Suprapubic skin (tissue), 4 donors: ENCODE measurements around the gene CCDC136. TPM values are rescaled to one million over a fixed set of nuclear protein-coding genes. Genes with fewer than 3 reads are reported as not detected.

Experiments used
- DNase-seq, 2 donors: peaks; one replicate each; pipeline ENCODE4 v3.0.0-alpha.2; 2019; ENCODE audit warnings: low spot score in 2 of 2
- H3K27ac ChIP-seq: fragments of 200-600 bp; sonication (generic); one replicate; pipeline ENCODE4 v1.5.1; 2019
- H3K27me3 ChIP-seq: fragments of 200-600 bp; sonication (generic); one replicate; pipeline ENCODE4 v1.5.1; 2019
- H3K36me3 ChIP-seq: fragments of 200-600 bp; sonication (generic); one replicate; pipeline ENCODE4 v1.5.1; 2019
- H3K4me1 ChIP-seq: fragments of 200-600 bp; sonication (generic); one replicate; pipeline ENCODE4 v1.5.1; 2019
- H3K4me3 ChIP-seq: fragments of 200-600 bp; sonication (generic); one replicate; pipeline ENCODE4 v1.5.1; 2019; ENCODE audit warnings: mild to moderate bottlenecking
- H3K9me3 ChIP-seq: fragments of 200-600 bp; sonication (generic); one replicate; pipeline ENCODE4 v1.5.1; 2019
- CTCF ChIP-seq, 2 donors: fragments of 200-600 bp in 1 of 2; fragments of 450-650 bp in 1 of 2; sonication (generic) in 1 of 2; IDR thresholded peaks; one replicate each; pipeline ENCODE4 v1.5.1; 2016 to 2019; ENCODE audit warnings: antibody characterized with exemption in 2 of 2, mild to moderate bottlenecking in 1 of 2, moderate library complexity in 1 of 2
- EP300 ChIP-seq: sonication (generic); formaldehyde crosslinking; IDR thresholded peaks from one replicate; pipeline ENCODE4 v1.6.1; 2017; ENCODE audit warnings: antibody characterized with exemption
- POLR2A ChIP-seq, 2 donors: fragments of 450-650 bp; IDR thresholded peaks; one replicate each; pipeline ENCODE4 v1.6.1; 2017; ENCODE audit warnings: antibody characterized with exemption in 2 of 2, mild to moderate bottlenecking in 2 of 2, moderate library complexity in 2 of 2
- POLR2AphosphoS5 ChIP-seq, 3 donors: sonication (generic); formaldehyde crosslinking; IDR thresholded peaks; one replicate each; pipeline ENCODE4 v1.6.1; 2017; ENCODE audit warnings: antibody characterized with exemption in 3 of 3
- WGBS: methylation state at CpG from one replicate; pipeline ENCODE4 v1.1.5; 2018; 5-methylcytosine and 5-hydroxymethylcytosine counted together
- total RNA-seq, 4 donors: library from RNA; depleted of rRNA; stranded (reverse); fragments of >200 nt; gene quantifications; one replicate each; pipeline ENCODE4 v1.1.0, GENCODE V29; 2016

CCDC136 gene
- total RNA-seq, 4 donors from 2014 or later: 0.95 to 4.8 (median 2.1) TPM

- no peaks in the 10 kb centered on the region for H3K36me3 ChIP-seq
- no peaks in the 10 kb centered on the region for H3K9me3 ChIP-seq
- peaks cover 50% of the 10 kb centered on the region for H3K4me1 ChIP-seq
- no peak overlapping the region for H3K27ac ChIP-seq
- DNase-seq: peak in 1 of 2 donors; percentile 70
- peak overlapping the region; percentile 50 for H3K4me3 ChIP-seq
- TF ChIP-seq POLR2A (IDR thresholded peaks at IDR 0.05): no peak
- TF ChIP-seq POLR2AphosphoS5 (IDR thresholded peaks at IDR 0.05): no peak
- TF ChIP-seq CTCF (IDR thresholded peaks at IDR 0.05): no peak
- no peak for TF ChIP-seq EP300
- H3K27me3 ChIP-seq: peaks cover 20% of the 10 kb centered on the region
- 24% methylated on average over 9 of the region's 33 CpGs for WGBS
Observed at GRCh38 chr7:128831178-128831993, 39.6 kb downstream of the CCDC136 start.

- no peaks in the 10 kb centered on the region for H3K9me3 ChIP-seq
- H3K27ac ChIP-seq: peak overlapping the region; percentile 59
- peaks cover 20% of the 10 kb centered on the region for H3K27me3 ChIP-seq
- H3K36me3 ChIP-seq: no peaks in the 10 kb centered on the region
- peaks cover 54% of the 10 kb centered on the region for H3K4me1 ChIP-seq
- 56% methylated on average over 11 of the region's 22 CpGs for WGBS
- TF ChIP-seq EP300 (no peak), POLR2AphosphoS5 (IDR thresholded peaks at IDR 0.05) (no peak), POLR2A (IDR thresholded peaks at IDR 0.05) (no peak)
- H3K4me3 ChIP-seq: peak overlapping the region; percentile 50
- peak in 1 of 2 donors; percentile 66 for DNase-seq
Observed at GRCh38 chr7:128831994-128832879, 40.5 kb downstream of the CCDC136 start.

- TF ChIP-seq POLR2AphosphoS5 (IDR thresholded peaks at IDR 0.05) (no peak), POLR2A (IDR thresholded peaks at IDR 0.05) (no peak), CTCF (IDR thresholded peaks at IDR 0.05) (no peak), EP300 (no peak)
- Histone ChIP-seq H3K4me3 (peak overlapping the region; percentile 50), H3K36me3 (no peaks in the 10 kb centered on the region), H3K27ac (peak overlapping the region; percentile 59), H3K27me3 (peaks cover 20% of the 10 kb centered on the region), H3K4me1 (peaks cover 54% of the 10 kb centered on the region), H3K9me3 (no peaks in the 10 kb centered on the region)
- no peak for DNase-seq
- 19% methylated on average over 2 of the region's 2 CpGs for WGBS
Observed at GRCh38 chr7:128832880-128833147, 41.0 kb downstream of the CCDC136 start.

- 13% methylated on average over 12 of the region's 13 CpGs for WGBS
- DNase-seq: peak in 1 of 2 donors; percentile 86
- peak overlapping the region; percentile 59 for H3K27ac ChIP-seq
- TF ChIP-seq POLR2A (IDR thresholded peaks at IDR 0.05) (no peak), POLR2AphosphoS5 (IDR thresholded peaks at IDR 0.05) (no peak)
- H3K4me1 ChIP-seq: peaks cover 54% of the 10 kb centered on the region
- peak overlapping the region; percentile 50 for H3K4me3 ChIP-seq
- no peaks in the 10 kb centered on the region for H3K9me3 ChIP-seq
- peaks cover 20% of the 10 kb centered on the region for H3K27me3 ChIP-seq
- H3K36me3 ChIP-seq: peaks cover 2% of the 10 kb centered on the region
Observed at GRCh38 chr7:128833148-128833945, 41.6 kb downstream of the CCDC136 start.

GRCh38 chr7:128833946-128834325 lies 42.2 kb downstream of the CCDC136 start:
- Histone ChIP-seq H3K36me3 (peaks cover 8% of the 10 kb centered on the region), H3K4me1 (peaks cover 54% of the 10 kb centered on the region), H3K4me3 (no peak overlapping the region), H3K27ac (peak overlapping the region; percentile 10), H3K27me3 (peaks cover 20% of the 10 kb centered on the region), H3K9me3 (no peaks in the 10 kb centered on the region)
- DNase-seq: no peak
- 15% methylated on average over 4 of the region's 4 CpGs for WGBS
- TF ChIP-seq EP300 (no peak), POLR2A (IDR thresholded peaks at IDR 0.05) (no peak), CTCF (IDR thresholded peaks at IDR 0.05) (no peak), POLR2AphosphoS5 (IDR thresholded peaks at IDR 0.05) (no peak)
